GM21825 (cell line): ENCODE data around the gene THSD8.
"Not testable (repeated sequence)": the region's sequence is repeated elsewhere in the genome, so short reads cannot be mapped to it uniquely, and the experiment has no call there.

ENCODE experiments used
- ATAC-seq: cut with Tn5 transposase; IDR thresholded peaks from one replicate; pipeline ENCODE4 v1.9.1; 2021; ENCODE audit warnings: mild to moderate bottlenecking, moderate library complexity; ENCODE audit not compliant: unreplicated experiment

The THSD8 gene

DNA sequence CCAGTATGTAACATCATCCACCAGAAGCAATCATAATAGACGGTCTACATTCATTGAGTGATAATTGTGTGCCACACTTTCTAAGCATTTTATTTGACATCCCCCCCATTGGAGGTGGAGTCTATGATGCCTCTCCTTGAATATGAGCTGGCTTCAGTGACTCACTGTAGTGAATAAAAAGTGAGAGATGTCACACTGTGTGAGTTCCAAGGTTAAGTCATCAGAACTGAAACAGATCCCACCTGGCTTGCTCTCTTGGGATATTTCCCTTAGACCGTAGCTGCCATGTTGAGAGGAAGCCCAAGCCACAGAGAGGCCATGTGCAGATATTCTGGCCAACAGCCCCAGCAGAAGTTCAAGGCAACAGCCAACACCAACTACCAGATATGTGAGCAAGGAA, 19.9 kb downstream of the THSD8 start:
- ATAC-seq, result no peak

- ATAC-seq, result no peak
Measured at GRCh38 chr19:12825254-12826131, 23.6 kb downstream of the THSD8 start.

DNA sequence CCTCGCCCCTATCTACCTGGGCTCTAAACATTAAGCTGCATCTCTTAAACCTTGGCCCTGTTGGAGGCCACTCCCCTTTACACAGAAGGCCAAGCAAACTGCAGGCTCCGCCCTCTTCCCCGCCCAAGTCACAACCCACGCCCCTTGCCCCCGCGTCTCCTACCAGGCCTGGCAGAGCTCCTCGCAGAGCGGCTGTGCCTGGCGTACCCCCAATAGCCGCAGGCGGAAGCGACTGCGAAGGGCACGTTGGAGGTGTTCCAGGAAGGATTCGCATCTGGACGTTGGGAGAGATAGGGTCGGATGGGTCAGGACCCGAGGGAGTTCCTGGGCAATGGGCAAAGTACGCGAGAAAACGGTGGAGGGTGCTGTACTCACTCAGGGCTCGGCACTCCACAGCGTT, 26.6 kb downstream of the THSD8 start:
- ATAC-seq, result no peak

DNA sequence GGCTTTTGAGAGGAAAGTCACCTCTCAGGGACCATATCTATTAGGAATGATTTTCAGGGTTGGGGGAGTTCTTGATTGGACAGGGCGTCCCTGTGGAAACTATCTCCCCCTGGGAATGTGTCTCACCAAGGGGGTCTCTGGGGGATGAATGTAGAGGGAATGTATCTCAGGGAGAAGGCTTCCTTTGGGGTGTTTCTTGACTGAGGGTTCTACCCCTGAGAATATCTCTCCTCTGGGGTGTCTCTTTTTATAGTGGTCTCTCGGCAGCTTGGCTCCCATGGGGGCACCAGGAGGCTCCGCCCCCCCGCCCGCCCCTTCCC, 31.5 kb downstream of the THSD8 start:
- ATAC-seq, result no peak

GRCh38 chr19:12833738-12834565, 32.1 kb downstream of the THSD8 start:
- no peak for ATAC-seq

DNA sequence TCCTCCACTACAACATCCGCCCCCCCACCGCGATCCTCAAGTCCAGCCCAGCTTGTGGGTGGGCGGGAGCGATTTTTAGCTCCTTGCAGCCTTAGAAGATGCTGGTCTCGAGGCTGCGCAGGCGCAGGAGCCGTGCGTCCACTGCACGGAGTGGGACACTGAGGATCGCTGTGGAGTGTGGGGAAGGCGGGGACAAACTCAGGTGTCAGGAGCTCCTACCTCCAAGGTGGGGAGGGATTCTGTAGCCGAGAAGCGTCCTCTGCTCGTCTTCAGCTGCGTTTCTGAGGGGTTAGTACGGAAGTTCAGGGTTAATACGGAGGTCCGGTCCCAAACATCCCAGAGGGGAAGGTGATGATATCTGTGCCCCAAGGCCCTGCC, 32.7 kb downstream of the THSD8 start, which contains the start of gene RTBDN:
TSS of gene RTBDN (minus strand) at position 14 of the 378 bp plus-strand sequence. CDS start 4,600 bp downstream, outside the sequence.
- ATAC-seq, result no peak

- ATAC-seq, result no peak
Measured at GRCh38 chr19:12834976-12835757, 33.3 kb downstream of the THSD8 start.

- ATAC-seq, result no peak
Measured at GRCh38 chr19:12836529-12836863, 34.6 kb downstream of the THSD8 start.

- ATAC-seq, result no peak
Measured at GRCh38 chr19:12837225-12837624, 35.4 kb downstream of the THSD8 start.

DNA sequence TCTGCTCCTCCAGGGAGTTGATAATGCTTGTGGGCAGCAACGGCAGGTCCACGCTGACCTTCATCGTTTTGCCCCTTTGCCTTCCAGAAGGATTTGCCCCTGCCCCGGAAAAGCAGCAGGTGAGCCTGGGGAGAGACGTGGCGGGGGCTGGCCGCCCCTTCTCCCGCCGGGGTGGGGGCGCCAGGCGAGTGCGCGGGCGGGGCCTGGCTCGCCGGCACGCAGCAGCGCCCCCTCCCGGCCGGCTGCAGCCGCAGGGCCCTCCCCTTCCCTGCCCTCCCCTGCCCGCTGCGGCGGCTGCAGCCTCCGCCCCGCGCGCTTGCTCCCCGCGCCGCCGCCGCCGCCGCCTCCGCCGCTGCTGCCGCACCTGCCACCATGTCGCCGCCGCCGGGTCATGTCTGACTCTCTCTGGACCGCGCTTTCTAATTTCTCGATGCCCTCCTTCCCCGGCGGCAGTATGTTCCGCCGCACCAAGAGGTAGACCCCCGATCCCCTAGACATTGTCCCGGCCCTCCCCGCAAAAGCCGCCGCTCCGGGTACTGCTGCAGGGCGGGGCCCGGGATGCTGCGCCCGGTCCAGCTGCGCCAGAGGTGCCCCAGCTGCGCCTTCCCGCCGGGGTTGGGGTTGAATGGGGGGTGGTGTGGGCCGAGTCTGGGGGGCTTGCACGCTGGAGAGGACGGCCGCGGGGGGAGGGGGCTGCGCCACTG, 36.5 kb downstream of the THSD8 start, which contains the start of gene MAST1:
TSS of gene MAST1 (plus strand) at position 334 of the 704 bp plus-strand sequence. CDS start at position 392, 58 bp downstream.
- ATAC-seq, result no peak

DNA sequence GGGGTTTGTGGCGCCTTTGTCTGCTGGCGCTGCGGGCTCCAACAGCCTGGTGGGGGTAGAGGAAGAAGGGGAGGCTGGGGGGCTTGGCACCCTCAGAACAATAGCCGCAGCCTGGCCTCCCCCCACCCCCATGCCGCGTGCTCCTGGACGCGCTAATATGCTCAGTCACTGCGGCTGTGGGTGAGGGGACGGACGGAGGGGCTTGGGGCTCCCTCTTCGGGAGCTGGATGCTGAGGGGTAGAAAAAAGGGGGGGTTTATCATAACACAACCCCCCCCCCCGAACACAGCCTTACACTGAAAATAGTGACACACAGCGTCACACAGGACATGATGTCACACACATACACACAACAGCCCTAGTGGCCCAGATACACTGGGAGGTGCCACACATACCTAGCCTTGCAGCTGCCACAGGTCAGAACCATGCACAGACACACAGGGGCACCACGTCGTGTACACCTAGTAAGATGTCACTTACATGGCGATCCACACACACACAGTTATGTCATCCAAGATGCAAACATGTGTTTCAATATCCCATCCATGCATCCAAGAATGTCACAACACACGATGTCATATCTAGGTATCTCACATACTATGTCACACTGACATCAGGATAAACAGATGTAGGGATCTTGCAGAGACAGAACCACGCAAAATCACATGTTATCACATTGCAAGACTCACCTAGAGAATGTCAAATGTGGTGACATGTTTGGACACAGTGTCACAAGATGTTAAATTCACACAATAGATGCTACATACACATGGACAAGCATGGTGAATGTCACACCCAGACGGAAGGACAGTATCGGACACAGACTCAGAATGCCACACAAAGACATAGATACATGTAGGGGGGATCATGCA, 37.3 kb downstream of the THSD8 start:
- ATAC-seq, result no peak

- ATAC-seq, result no peak
Measured at GRCh38 chr19:12840091-12841079, 38.5 kb downstream of the THSD8 start.

DNA sequence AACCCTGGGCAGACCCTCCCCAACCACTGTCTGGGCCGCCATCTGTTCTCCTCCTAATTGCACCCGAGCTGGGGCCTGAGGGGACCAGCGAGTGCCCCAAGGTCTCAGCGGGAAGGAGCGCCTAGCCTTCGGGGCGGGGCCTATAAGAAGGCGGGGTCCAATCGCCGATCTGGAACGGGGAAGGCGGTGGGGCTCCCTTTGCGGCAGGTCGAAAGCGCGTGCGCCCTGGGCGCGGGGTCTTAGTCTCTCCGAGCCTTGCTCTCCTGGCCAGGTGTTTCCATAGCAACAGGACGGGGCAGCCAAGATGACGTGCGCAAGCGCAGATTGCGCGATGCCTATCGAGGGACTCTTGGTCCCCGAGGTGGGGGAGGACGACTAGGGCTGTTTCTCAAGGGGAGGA, 39.2 kb downstream of the THSD8 start:
- no peak for ATAC-seq

DNA sequence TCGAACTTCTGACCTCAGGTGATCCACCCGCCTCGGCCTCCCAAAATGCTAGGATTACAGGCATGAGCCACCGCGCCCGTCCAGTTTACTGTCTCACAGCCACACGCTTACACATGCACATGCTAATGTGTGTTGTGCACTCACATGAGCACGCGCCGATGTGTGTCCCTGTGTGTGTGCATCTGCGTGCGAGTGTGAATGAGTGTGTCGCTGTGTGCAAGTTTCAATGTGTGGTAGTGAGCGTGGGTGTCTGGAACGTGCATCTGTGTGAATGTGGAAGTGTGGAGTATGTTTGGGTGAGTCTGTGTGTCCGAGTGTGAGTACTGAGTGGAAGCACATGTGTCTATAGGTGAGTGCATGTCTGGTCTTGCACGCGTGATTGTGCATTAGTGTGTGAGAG, 40.6 kb downstream of the THSD8 start:
- no peak for ATAC-seq

DNA sequence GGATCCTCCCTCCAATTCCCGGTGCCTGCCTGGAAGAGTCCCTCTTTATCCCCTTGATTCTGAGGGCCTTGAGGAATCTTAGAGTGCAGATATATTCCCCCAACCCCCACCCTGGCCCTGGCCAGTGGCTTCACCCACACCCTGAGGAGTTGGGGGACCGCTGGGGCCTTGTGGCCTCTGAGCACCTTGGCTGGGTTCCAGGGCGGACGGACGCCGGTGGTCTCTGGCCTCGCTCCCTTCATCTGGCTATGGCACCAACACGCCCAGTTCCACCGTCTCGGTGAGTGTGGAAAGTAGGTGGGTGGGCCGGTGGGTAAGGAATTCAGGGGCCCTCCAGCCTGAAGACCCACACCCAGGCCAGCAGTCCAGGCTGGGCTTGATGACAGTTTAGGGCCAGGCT, 41.5 kb downstream of the THSD8 start:
- ATAC-seq, result no peak

DNA sequence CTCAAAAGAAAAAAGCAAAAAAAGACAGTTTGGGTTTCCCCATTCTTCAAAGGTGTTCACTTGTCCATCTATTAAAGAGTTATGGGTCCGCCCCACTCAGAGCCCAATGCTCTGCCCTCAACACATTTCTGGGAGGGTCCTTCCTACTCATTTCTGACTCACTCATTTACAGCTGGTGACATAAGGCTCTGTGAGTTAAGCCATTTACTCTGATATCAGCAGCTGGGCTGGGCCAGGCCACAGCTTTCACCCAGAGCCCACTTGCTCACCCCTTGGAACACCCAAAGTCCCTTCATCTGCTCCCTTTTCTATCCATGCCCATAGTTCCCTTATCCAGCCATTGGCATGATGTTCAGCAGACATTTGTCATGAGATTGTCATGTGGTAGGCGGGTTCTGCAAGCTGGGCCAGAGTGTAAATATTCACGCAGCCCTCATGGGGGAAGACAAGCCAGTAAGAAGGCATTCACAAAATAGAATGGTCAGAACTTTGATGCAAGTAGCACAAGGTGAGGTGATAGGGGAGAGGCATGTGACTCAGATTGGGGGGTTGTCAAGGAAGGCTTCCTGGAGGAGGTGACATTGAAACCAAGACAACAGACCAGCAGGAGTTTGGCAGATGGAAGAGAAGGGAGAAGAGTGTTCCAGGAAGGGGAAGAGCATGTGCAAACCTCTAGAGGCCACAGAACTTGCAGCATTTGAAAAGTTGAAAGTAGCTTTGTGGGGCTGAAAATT, 42.3 kb downstream of the THSD8 start:
- no peak for ATAC-seq

GRCh38 chr19:12846613-12847012, 44.7 kb downstream of the THSD8 start:
- not testable (repeated sequence) for ATAC-seq
